Ectodermal cell (in vitro differentiated cells): Measurements from ENCODE around the gene GDPD4. TPM values are rescaled to one million over a fixed set of nuclear protein-coding genes. Genes with fewer than 3 reads are reported as not detected.

ENCODE experiments used
- H3K27ac ChIP-seq: 2 replicates; pipeline ENCODE4 v1.7.0; 2013; ENCODE audit warnings: mild to moderate bottlenecking, low read depth, low read length; ENCODE audit not compliant: insufficient read depth, poor library complexity, severe bottlenecking
- H3K27me3 ChIP-seq: 2 replicates; pipeline ENCODE4 v1.7.0; 2013; ENCODE audit warnings: mild to moderate bottlenecking, low read length; ENCODE audit not compliant: insufficient read depth, control insufficient read depth, poor library complexity, severe bottlenecking
- H3K36me3 ChIP-seq: one replicate; pipeline ENCODE4 v1.7.0; 2013; ENCODE audit warnings: low read length; ENCODE audit not compliant: control insufficient read depth, insufficient read depth
- H3K4me1 ChIP-seq: one replicate; pipeline ENCODE4 v1.7.0; 2013; ENCODE audit warnings: low read length; ENCODE audit not compliant: control insufficient read depth, insufficient read depth
- H3K4me3 ChIP-seq: 2 replicates; pipeline ENCODE4 v1.7.0; 2013; ENCODE audit warnings: low read depth, low read length, control low read depth; ENCODE audit not compliant: insufficient read depth
- H3K9me3 ChIP-seq: 2 replicates; pipeline ENCODE4 v1.7.0; 2013; ENCODE audit warnings: mild to moderate bottlenecking, low read length, moderate library complexity; ENCODE audit not compliant: control insufficient read depth
- WGBS, 2 experiments: methylation state at CpG; one replicate each; pipeline ENCODE4 v1.1.7; 2013; ENCODE audit warnings: missing lambda C conversion rate in 2 of 2; 5-methylcytosine and 5-hydroxymethylcytosine counted together
- polyA plus RNA-seq, 4 experiments: library from polyadenylated mRNA; stranded (reverse); fragments of 50-300 nt; gene quantifications; one replicate each; pipeline ENCODE4 v1.2.3, GENCODE V29; 2013

Gene GDPD4
- polyA plus RNA-seq (2013, experiment 1 of 4) = not detected
- not detected for polyA plus RNA-seq (2013, experiment 2 of 4)
- polyA plus RNA-seq (2013, experiment 3 of 4) = not detected
- not detected for polyA plus RNA-seq (2013, experiment 4 of 4)

- Histone ChIP-seq H3K36me3 (no peaks in the 10 kb centered on the region), H3K27me3 (no peaks in the 10 kb centered on the region), H3K4me3 (no peak within 1 kb of the TSS), H3K4me1 (no peaks in the 10 kb centered on the region), H3K9me3 (no peaks in the 10 kb centered on the region), H3K27ac (no peak within 1 kb of the TSS)
- 93 to 94% methylated on average over 15 of the region's 15 CpGs for WGBS, 2 experiments
Measured at GRCh38 chr11:77301510-77301909, at the start of gene GDPD4. TSS of gene GDPD4 (minus strand) at chr11:77301686. CDS start at chr11:77285137, 16,549 bp downstream.

GRCh38 chr11:77347948-77348347 lies 46.5 kb upstream of the GDPD4 start:
- no peaks in the 10 kb centered on the region for H3K9me3 ChIP-seq
- H3K36me3 ChIP-seq = no peaks in the 10 kb centered on the region
- H3K27me3 ChIP-seq = no peaks in the 10 kb centered on the region
- H3K4me3 ChIP-seq = no peak overlapping the region
- H3K27ac ChIP-seq = no peak overlapping the region
- H3K4me1 ChIP-seq = no peaks in the 10 kb centered on the region
- 90 to 95% methylated on average over 2 of the region's 2 CpGs for WGBS, 2 experiments

DNA sequence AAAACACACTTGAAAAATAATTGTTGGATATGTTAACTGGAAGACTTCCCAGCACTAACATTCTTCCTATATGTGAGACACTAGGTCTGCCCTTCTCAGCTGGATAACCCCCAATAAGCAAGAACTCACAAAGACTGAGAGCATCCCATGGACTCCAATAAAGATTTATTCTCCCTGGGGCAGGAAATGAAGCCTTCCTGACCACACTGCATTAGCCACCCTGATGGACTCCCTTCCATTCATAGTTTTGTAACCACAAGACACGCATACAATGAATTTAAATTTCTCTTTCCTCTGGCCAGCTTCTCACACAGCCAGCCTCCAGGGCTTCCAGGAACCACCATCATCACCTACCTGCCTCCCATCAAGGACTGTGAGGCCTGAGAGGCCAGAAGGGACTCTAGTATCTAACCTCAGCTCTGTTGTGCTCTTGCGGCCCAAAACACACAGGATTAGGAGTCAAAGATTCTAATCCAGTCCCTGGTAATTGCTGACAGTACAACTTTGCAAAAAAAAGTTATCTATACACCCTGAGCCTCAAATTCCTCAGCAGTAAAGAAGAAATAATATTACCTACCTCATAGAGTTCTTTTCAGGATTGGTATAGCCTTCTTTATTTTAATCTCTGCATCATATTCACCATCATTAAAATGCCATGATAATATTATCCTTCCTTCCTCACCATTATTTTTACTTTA lies 45.6 kb upstream of the GDPD4 start:
- H3K9me3 ChIP-seq = no peaks in the 10 kb centered on the region
- H3K27me3 ChIP-seq = no peaks in the 10 kb centered on the region
- H3K4me1 ChIP-seq = no peaks in the 10 kb centered on the region
- no peaks in the 10 kb centered on the region for H3K36me3 ChIP-seq
- no peak overlapping the region for H3K4me3 ChIP-seq
- H3K27ac ChIP-seq = no peak overlapping the region
- 90 to 91% methylated on average over 2 of the region's 2 CpGs for WGBS, 2 experiments

GRCh38 chr11:77345621-77346020 lies 44.1 kb upstream of the GDPD4 start:
- H3K9me3 ChIP-seq = no peaks in the 10 kb centered on the region
- H3K27me3 ChIP-seq = no peaks in the 10 kb centered on the region
- 90 to 91% methylated on average over 3 of the region's 3 CpGs for WGBS, 2 experiments
- no peaks in the 10 kb centered on the region for H3K4me1 ChIP-seq
- H3K36me3 ChIP-seq = no peaks in the 10 kb centered on the region
- H3K27ac ChIP-seq = no peak overlapping the region
- no peak overlapping the region for H3K4me3 ChIP-seq

DNA sequence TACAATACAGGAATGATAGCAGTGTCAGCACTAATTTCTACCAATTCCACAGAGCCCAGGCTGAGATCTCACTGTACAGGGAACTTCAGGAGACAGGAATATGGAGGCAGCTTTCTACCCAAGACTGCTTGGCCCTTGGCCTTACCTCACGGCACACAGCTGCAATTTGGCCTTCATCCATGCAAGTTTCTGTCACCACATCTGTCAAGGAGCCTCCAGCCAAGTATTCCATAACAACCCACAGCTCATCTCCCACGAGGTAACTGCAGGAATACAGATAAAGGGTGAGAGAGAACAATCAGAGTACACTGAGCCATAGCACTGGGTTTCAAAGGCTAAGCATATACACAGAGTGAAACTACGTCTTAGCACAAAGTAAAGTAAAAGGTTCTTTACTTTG lies 39.0 kb upstream of the GDPD4 start:
- Histone ChIP-seq H3K9me3 (no peaks in the 10 kb centered on the region), H3K36me3 (peaks cover 4% of the 10 kb centered on the region)

DNA sequence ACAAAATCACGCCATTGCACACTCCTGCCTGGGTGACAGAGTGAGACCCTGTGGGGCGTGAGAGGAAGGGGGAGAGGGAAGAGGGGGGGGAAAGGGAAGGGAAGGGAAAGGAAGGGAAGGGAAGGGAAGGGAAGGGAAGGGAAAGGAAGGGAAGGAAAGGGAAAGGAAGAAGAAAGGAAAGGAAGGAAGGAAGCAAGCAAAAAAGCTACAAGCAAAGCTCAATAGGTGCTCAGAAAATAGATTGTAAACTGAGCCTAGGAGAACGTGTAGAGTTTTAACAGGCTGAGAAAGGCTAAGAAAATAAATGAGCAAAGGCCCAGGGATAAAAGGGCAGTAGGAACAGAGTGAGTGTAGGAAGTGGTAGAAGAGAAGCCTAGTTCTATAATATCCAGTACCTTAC lies 30.8 kb upstream of the GDPD4 start:
- no peak overlapping the region for H3K4me3 ChIP-seq
- H3K27ac ChIP-seq = no peak overlapping the region
- no peaks in the 10 kb centered on the region for H3K9me3 ChIP-seq
- no peaks in the 10 kb centered on the region for H3K27me3 ChIP-seq
- WGBS, 2 experiments = 93 to 95% methylated on average over 2 of the region's 3 CpGs
- H3K36me3 ChIP-seq = peaks cover 7% of the 10 kb centered on the region
- H3K4me1 ChIP-seq = no peaks in the 10 kb centered on the region

More for the DNA sequence above, 39.0 kb upstream of the GDPD4 start:
- Histone ChIP-seq H3K4me1 (no peaks in the 10 kb centered on the region), H3K4me3 (no peak overlapping the region), H3K27me3 (no peaks in the 10 kb centered on the region), H3K27ac (no peak overlapping the region)
- 93 to 95% methylated on average over 3 of the region's 3 CpGs for WGBS, 2 experiments

DNA sequence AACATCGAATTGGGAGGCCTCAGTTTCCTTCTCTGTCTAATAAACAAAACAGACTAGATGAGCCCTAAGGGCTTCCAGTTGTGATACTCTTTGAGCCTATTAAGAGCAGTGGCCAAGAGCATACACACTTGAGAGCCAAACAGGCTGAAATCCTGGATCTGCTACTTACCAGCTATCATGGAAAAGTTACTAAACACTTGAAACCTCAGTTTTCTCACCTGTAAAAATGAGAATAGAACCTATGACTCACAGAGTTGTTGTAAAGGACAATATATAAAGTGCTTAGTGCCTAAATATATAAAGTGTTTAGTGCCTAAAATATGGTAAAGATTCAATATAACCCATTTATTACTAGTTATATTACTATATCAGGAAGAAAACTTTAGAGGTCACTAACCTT lies 23.7 kb upstream of the GDPD4 start:
- WGBS, 2 experiments = 93% methylated on average over 1 of the region's 1 CpG
- Histone ChIP-seq H3K27ac (no peak overlapping the region), H3K4me3 (no peak overlapping the region), H3K9me3 (no peaks in the 10 kb centered on the region), H3K27me3 (no peaks in the 10 kb centered on the region), H3K4me1 (no peaks in the 10 kb centered on the region), H3K36me3 (no peaks in the 10 kb centered on the region)

DNA sequence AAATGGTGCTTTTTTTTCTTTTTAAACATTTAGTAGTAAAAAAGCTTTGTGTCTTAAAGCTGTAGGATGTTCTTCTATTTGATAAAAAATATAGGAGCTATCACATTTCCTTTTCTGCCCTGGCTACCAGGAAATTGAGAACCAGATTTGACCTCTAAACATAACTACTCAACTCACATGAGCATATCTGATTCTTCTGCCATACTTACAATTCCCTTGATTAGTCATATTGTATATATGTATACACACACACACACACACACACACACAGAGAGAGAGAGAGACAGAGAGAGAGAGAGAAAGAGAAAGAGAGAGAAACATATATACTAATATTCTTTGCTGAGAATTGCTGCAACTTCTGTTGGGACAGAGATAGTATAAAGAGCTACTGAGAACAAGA lies 23.0 kb upstream of the GDPD4 start:
- no peaks in the 10 kb centered on the region for H3K36me3 ChIP-seq
- H3K4me3 ChIP-seq = no peak overlapping the region
- no peaks in the 10 kb centered on the region for H3K4me1 ChIP-seq
- no peak overlapping the region for H3K27ac ChIP-seq
- no peaks in the 10 kb centered on the region for H3K9me3 ChIP-seq
- H3K27me3 ChIP-seq = no peaks in the 10 kb centered on the region

GRCh38 chr11:77322926-77323590 lies 21.6 kb upstream of the GDPD4 start:
- Histone ChIP-seq H3K36me3 (no peaks in the 10 kb centered on the region), H3K27me3 (no peaks in the 10 kb centered on the region), H3K27ac (no peak overlapping the region), H3K4me1 (no peaks in the 10 kb centered on the region), H3K4me3 (no peak overlapping the region), H3K9me3 (no peaks in the 10 kb centered on the region)
- 90 to 96% methylated on average over 1 of the region's 2 CpGs for WGBS, 2 experiments

GRCh38 chr11:77322506-77322905 lies 21.0 kb upstream of the GDPD4 start:
- Histone ChIP-seq H3K4me1 (no peaks in the 10 kb centered on the region), H3K27ac (no peak overlapping the region), H3K9me3 (no peaks in the 10 kb centered on the region), H3K4me3 (no peak overlapping the region), H3K36me3 (no peaks in the 10 kb centered on the region), H3K27me3 (no peaks in the 10 kb centered on the region)
- 93 to 94% methylated on average over 2 of the region's 2 CpGs for WGBS, 2 experiments
